Adrenal gland (tissue), 12 donors: Measurements from ENCODE around the gene RETREG3. TPM values are rescaled to one million over a fixed set of nuclear protein-coding genes. Genes with fewer than 3 reads are reported as not detected.

Source experiments
- DNase-seq, 7 donors: peaks; one replicate each; pipeline ENCODE4 v3.0.0-alpha.2; 2019 to 2020
- H3K27ac ChIP-seq, 5 donors: fragments of 200-600 bp; sonication (generic) in 4 of 5; 1 replicate in 3 of 5; 2 replicates in 2 of 5; pipeline versions ENCODE4 v1.5.1 to v1.8.0; 2016 to 2020; ENCODE audit warnings: mild to moderate bottlenecking in 1 of 5
- H3K27me3 ChIP-seq: fragments of 200-600 bp; 2 replicates; pipeline ENCODE4 v1.8.0; 2021
- H3K36me3 ChIP-seq, 2 donors: fragments of 200-600 bp; replicated peaks in 1 of 2; 1 replicate in 1 of 2; 2 replicates in 1 of 2; pipeline versions ENCODE4 v1.5.1 to v1.8.0; 2018 to 2022
- H3K4me1 ChIP-seq, 2 donors: fragments of 200-600 bp; replicated peaks in 1 of 2; 1 replicate in 1 of 2; 2 replicates in 1 of 2; pipeline versions ENCODE4 v1.5.1 to v1.8.0; 2018 to 2021
- H3K4me3 ChIP-seq, 4 donors: fragments of 200-600 bp; sonication (generic) in 3 of 4; one replicate each; pipeline ENCODE4 v1.5.1; 2016 to 2018
- H3K9me3 ChIP-seq, 3 donors: fragments of 200-600 bp; sonication (generic) in 1 of 3; replicated peaks in 1 of 3; 1 replicate in 2 of 3; 2 replicates in 1 of 3; pipeline versions ENCODE4 v1.5.1 to v1.8.0; 2016 to 2021
- POLR2A ChIP-seq, 2 donors: fragments of 450-650 bp; IDR thresholded peaks; one replicate each; pipeline ENCODE4 v1.6.1; 2017; ENCODE audit warnings: antibody characterized with exemption in 2 of 2, mild to moderate bottlenecking in 2 of 2, moderate library complexity in 1 of 2
- WGBS, 4 donors: extraction: QIAGEN DNeasy Blood & Tissue Kit in 2 of 4; methylation state at CpG; one replicate each; pipeline versions ENCODE4 v1.1.5 to v1.1.7; 2013 to 2017; 5-methylcytosine and 5-hydroxymethylcytosine counted together
- intact Hi-C, 2 donors: fragments of 100-400 bp; cut with DNase I; formaldehyde crosslinking; loops; one replicate each; pipeline versions ENCODE4 v1.14.1 to v1.15.0; 2022 to 2023
- polyA plus RNA-seq, 3 donors: library from polyadenylated mRNA; stranded (reverse); fragments of 200-250 nt in 2 of 3; fragments of 350-450 nt in 1 of 3; fragmentation: Illumina TruSeq in 1 of 3; extraction: RNeasy Lipid Tissue Mini Kit (QIAGEN cat#74804) in 1 of 3; gene quantifications; one replicate each; pipeline ENCODE4 v1.2.3, GENCODE V29; 2013 to 2014
- total RNA-seq, 9 donors: library from RNA; depleted of rRNA in 4 of 9; stranded (reverse); fragments of >200 nt in 4 of 9; fragments of 120-200 nt in 1 of 9; fragmentation: NEBNext Ultra II Directional in 1 of 9; extraction: Animal tissue kit (Norgen Biotek cat#: 25700) in 1 of 9; gene quantifications; one replicate each; pipeline versions ENCODE4 v1.1.0 to v1.2.4, GENCODE V29; 2013 to 2023
- TF ChIP-seq, protein P1 (sequence below), 6 experiments: fragments of 450-650 bp in 4 of 6; fragments of 200-600 bp in 2 of 6; sonication (generic) in 1 of 6; IDR thresholded peaks; 1 replicate in 5 of 6; 2 replicates in 1 of 6; pipeline versions ENCODE4 v1.5.1 to v1.8.0; 2016 to 2021; ENCODE audit warnings: antibody characterized with exemption in 6 of 6, mild to moderate bottlenecking in 2 of 6, moderate library complexity in 1 of 6
- donor health status: healthy with polysubstance abuse.
- donor health status: Bipolar disorder and iron deficiency.
- donor health status: DM: yes; HTN: yes; CAD: no.
- donor health status: DM: no; HTN: no; CAD: no.
- donor health status: DM: no; HTN: no; CAD: no.
- donor health status: DM: yes; HTN: yes; CAD: no.

The RETREG3 gene
- total and polyA plus RNA-seq, 12 donors = 27.1 to 167 (median 72.1) TPM

DNA sequence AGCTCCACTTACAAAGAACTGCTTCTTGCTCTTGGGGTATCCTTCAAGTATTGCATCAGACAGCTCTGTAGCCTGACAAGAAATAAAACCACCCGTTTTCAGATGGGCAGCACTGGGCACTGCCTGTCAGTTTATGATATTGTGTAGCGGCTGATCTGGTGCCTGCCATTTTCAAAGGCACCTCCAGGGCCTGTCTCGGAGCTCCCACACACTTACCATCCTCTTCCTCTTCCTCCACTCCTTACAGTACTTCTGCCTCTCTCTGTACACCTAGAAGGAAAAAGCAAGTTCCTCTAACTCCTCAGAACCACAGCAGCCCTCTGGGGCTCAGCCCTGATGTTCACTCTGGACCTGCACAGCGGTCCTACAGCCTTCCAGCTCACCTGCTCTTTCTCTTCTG, 36.1 kb downstream of the RETREG3 start:
- WGBS, 4 donors = 73 to 85% (median 79%) methylated on average over 4 of the region's 4 CpGs
- no peak for TF ChIP-seq POLR2A (IDR thresholded peaks at IDR 0.05)
- TF ChIP-seq, protein P1, sequence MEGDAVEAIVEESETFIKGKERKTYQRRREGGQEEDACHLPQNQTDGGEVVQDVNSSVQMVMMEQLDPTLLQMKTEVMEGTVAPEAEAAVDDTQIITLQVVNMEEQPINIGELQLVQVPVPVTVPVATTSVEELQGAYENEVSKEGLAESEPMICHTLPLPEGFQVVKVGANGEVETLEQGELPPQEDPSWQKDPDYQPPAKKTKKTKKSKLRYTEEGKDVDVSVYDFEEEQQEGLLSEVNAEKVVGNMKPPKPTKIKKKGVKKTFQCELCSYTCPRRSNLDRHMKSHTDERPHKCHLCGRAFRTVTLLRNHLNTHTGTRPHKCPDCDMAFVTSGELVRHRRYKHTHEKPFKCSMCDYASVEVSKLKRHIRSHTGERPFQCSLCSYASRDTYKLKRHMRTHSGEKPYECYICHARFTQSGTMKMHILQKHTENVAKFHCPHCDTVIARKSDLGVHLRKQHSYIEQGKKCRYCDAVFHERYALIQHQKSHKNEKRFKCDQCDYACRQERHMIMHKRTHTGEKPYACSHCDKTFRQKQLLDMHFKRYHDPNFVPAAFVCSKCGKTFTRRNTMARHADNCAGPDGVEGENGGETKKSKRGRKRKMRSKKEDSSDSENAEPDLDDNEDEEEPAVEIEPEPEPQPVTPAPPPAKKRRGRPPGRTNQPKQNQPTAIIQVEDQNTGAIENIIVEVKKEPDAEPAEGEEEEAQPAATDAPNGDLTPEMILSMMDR (IDR thresholded peaks at IDR 0.05) = no peak

DNA sequence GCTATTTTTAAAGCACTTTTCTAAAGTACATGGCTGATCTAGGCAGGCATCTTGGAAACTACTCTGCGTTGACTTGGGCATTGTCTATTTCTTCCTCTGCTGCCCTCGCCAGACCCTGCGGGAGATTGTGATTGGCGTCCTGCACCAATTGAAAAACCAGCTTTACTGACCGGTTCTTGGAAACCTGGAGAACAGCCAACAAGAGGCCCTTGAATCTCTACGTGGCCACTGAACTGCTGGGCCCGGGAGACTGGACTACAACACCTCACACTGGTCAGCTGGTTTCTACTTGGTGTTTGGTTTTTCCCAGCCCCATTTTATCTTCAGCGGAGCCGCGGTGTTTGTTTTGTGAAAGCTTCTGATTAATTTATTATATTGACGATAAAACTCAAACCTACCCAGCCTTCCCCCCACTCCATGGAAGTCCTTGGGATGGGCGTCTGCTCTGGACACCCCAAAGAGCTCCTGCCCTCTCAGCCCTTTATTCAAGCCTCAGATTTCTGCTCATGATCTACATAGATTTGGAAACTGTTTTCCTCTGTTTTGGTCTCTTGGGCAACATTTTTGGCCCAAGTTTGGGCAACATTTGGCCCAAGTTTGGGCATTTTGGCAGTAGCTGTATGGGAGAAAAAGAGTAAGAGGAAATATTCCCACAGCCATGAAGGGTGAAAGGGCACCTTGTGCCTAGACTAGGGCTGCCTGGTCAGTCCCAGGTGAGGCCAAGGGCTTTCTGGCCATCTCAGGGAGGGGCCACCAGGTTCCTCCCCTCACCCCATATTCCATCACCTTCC, 37.5 kb downstream of the RETREG3 start:
- intact Hi-C loops = no loop called here
- H3K4me3 ChIP-seq = no peak overlapping the region
- H3K36me3 ChIP-seq = peaks cover 0 to 61% of the 10 kb centered on the region in 2 donors
- H3K27me3 ChIP-seq = no peaks in the 10 kb centered on the region
- peaks cover 7 to 14% of the 10 kb centered on the region in 2 donors for H3K4me1 ChIP-seq
- no peak overlapping the region for H3K27ac ChIP-seq
- WGBS, 4 donors = 65 to 75% (median 74%) methylated on average over 12 of the region's 12 CpGs
- DNase-seq = peak in 1 of 7 donors; percentile 26
- no peaks in the 10 kb centered on the region for H3K9me3 ChIP-seq
- TF ChIP-seq, protein P1 (IDR thresholded peaks at IDR 0.05) = no peak
- TF ChIP-seq POLR2A (IDR thresholded peaks at IDR 0.05) = no peak

More for the DNA sequence above, 36.1 kb downstream of the RETREG3 start:
- Histone ChIP-seq H3K9me3 (no peaks in the 10 kb centered on the region), H3K4me3 (no peak overlapping the region), H3K36me3 (peaks cover 0 to 61% of the 10 kb centered on the region in 2 donors), H3K27me3 (no peaks in the 10 kb centered on the region), H3K4me1 (peaks cover under 1 to 15% of the 10 kb centered on the region in 2 donors), H3K27ac (no peak overlapping the region)
- intact Hi-C loops = no loop called here
- DNase-seq = no peak

DNA sequence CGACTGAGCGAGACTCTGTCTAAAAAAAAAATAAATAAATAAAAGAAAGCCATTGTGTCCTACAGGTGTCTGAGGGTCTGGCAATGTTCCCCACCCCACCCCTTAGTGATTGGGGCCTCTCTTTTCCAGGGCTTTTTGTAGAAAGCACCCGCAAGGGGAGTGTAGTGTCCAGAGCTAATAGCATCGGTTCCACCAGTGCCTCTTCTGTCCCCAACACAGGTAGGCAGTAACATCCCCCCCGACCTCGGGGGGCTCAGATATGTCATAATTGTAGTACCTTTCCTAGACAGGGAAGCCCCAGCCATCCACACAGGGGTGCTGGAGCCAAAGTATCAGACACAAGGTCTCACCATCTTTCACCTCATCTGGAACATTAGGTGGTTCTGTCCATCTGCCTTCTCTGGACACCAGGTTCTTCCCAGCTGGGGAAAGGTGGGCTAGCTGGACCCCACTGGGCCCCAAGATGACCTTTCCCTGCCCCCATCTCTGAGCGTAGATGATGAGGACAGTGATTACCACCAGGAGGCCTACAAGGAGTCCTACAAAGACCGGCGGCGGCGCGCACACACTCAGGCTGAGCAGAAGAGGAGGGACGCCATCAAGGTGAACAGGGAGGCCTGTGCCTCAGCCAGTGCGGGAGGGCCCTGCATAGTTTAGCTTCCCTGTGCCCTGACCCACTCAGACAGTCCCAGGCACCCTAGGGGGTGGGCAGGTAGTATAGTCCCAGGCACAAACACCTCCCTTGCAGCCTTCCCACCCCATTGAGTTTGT, 40.6 kb downstream of the RETREG3 start:
- Histone ChIP-seq H3K4me1 (peaks cover 20 to 28% of the 10 kb centered on the region in 2 donors), H3K27ac (peak overlapping the region in 2 of 5 donors; percentile 13 to 94), H3K4me3 (no peak overlapping the region), H3K36me3 (peaks cover 0 to 73% of the 10 kb centered on the region in 2 donors), H3K9me3 (no peaks in the 10 kb centered on the region), H3K27me3 (no peaks in the 10 kb centered on the region)
- DNase-seq = peak in 1 of 7 donors; percentile 18
- 82 to 89% (median 85%) methylated on average over 7 to 14 of the region's 14 CpGs for WGBS, 4 donors
- intact Hi-C loops = no loop called here
- TF ChIP-seq, protein P1 (IDR thresholded peaks at IDR 0.05) = no peak
- TF ChIP-seq POLR2A (IDR thresholded peaks at IDR 0.05) = no peak

DNA sequence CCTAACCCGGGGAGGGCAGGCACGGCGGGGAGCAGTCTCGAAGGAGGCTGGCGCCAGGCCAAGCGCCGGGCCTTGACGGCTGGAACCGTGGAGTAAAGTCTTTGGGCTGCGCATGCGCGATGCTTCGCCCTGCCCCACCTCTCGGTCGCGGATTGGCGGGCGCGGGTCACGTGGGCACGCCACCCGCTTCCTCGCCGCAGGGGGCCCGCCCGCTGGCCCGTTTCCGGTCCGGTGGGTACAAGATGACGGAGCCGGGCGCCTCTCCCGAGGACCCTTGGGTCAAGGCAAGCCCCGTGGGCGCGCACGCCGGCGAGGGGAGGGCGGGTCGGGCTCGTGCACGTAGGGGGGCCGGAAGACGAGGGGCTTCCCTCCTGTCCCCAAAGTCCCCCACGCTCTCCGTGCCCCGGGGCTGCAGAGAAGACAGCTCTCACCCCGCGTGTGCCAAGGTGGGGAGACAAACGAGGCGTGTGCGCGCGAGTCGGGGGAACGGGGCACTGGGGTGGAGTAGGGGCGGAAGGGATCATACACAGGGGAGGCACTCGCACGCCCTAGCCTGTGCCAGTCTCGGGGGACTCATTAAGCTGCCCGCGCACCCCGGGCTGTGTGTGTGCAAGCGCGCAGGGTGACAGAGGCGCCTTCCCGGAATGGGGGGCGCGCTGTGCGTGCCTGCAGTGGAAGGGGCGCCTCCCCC, 42.1 kb downstream of the RETREG3 start, which contains the start of gene MLX:
Gene MLX, plus strand, starts transcription at position 218 of the 691 bp plus-strand sequence. Its CDS starts 25 bp downstream, at position 243.
- peak; percentile 95 to 97 (median 96) for DNase-seq
- Histone ChIP-seq H3K9me3 (no peaks in the 10 kb centered on the region), H3K4me1 (peaks cover 31 to 37% of the 10 kb centered on the region in 2 donors), H3K4me3 (peak within 1 kb of the TSS; percentile 9 to 95 (median 55)), H3K36me3 (peaks cover 0 to 58% of the 10 kb centered on the region in 2 donors), H3K27me3 (no peaks in the 10 kb centered on the region), H3K27ac (peak within 1 kb of the TSS; percentile 76 to 94 (median 92))
- 1% methylated on average over 16 to 72 of the region's 72 CpGs for WGBS, 4 donors
- TF ChIP-seq, protein P1 (IDR thresholded peaks at IDR 0.05) = no peak
- TF ChIP-seq POLR2A (IDR thresholded peaks at IDR 0.05) = peak in 1 of 2 donors; percentile 44
- intact Hi-C loops = no loop called here
